Uterus (tissue), 2 donors: ENCODE results near the gene PRDM2.
"Not testable (repeated sequence)": the region's sequence is repeated elsewhere in the genome, so short reads cannot be mapped to it uniquely, and the experiment has no call there.

ENCODE experiments used
- CTCF ChIP-seq, 4 experiments: fragments of 200-600 bp in 2 of 4; fragments of 450-650 bp in 2 of 4; sonication (generic) in 2 of 4; IDR thresholded peaks; one replicate each; pipeline ENCODE4 v1.5.1; 2016 to 2019; ENCODE audit warnings: antibody characterized with exemption in 4 of 4, mild to moderate bottlenecking in 2 of 4, moderate library complexity in 1 of 4
- POLR2A ChIP-seq, 2 donors: fragments of 450-650 bp; IDR thresholded peaks; one replicate each; pipeline ENCODE4 v1.6.1; 2016; ENCODE audit warnings: antibody characterized with exemption in 2 of 2, mild to moderate bottlenecking in 1 of 2, moderate library complexity in 1 of 2

GRCh38 chr1:13680609-13681008 lies 19.4 kb upstream of the PRDM2 start:
- not testable (repeated sequence) for TF ChIP-seq CTCF, POLR2A (IDR thresholded peaks at IDR 0.05)
